Coronary artery (tissue), 2 donors: ENCODE results near the gene NUB1.

Experiments
- DNase-seq: peaks from one replicate; pipeline ENCODE4 v3.0.0-alpha.2; 2017; ENCODE audit warnings: low spot score
- H3K27ac ChIP-seq, 2 donors: fragments of 200-600 bp; sonication (generic); one replicate each; pipeline ENCODE4 v1.5.1; 2016 to 2019
- H3K4me3 ChIP-seq: fragments of 200-600 bp; sonication (generic); 2 replicates; pipeline ENCODE4 v1.5.1; 2016; ENCODE audit warnings: mild to moderate bottlenecking, moderate library complexity
- CTCF ChIP-seq: fragments of 200-600 bp; sonication (generic); IDR thresholded peaks from one replicate; pipeline ENCODE4 v1.5.1; 2019; ENCODE audit warnings: antibody characterized with exemption

Gene NUB1

GRCh38 chr7:151351027-151351426 is 9.4 kb downstream of the NUB1 start:
- TF ChIP-seq CTCF: no peak
- Histone ChIP-seq H3K27ac (no peak overlapping the region), H3K4me3 (no peak overlapping the region)
- no peak for DNase-seq

GRCh38 chr7:151351967-151352366 is 10.4 kb downstream of the NUB1 start:
- TF ChIP-seq CTCF: no peak
- DNase-seq: no peak
- no peak overlapping the region for H3K27ac ChIP-seq
- H3K4me3 ChIP-seq: no peak overlapping the region

GRCh38 chr7:151352512-151352911 is 10.9 kb downstream of the NUB1 start:
- no peak overlapping the region for H3K4me3 ChIP-seq
- no peak for TF ChIP-seq CTCF
- no peak for DNase-seq
- no peak overlapping the region for H3K27ac ChIP-seq

- no peak for DNase-seq
- TF ChIP-seq CTCF: no peak
- no peak overlapping the region for H3K4me3 ChIP-seq
Measured at GRCh38 chr7:151361193-151361959, 19.8 kb downstream of the NUB1 start.

GRCh38 chr7:151363182-151363581 is 21.6 kb downstream of the NUB1 start:
- Histone ChIP-seq H3K4me3 (no peak overlapping the region), H3K27ac (no peak overlapping the region)
- TF ChIP-seq CTCF: no peak
- no peak for DNase-seq

More at GRCh38 chr7:151361193-151361959, 19.8 kb downstream of the NUB1 start:
- no peak overlapping the region for H3K27ac ChIP-seq

- Histone ChIP-seq H3K27ac (peak overlapping the region; percentile 33 to 68), H3K4me3 (no peak overlapping the region)
- TF ChIP-seq CTCF: no peak
- DNase-seq: no peak
Measured at GRCh38 chr7:151366166-151366879, 24.7 kb downstream of the NUB1 start.

GRCh38 chr7:151366880-151367222 is 25.2 kb downstream of the NUB1 start:
- TF ChIP-seq CTCF: no peak
- Histone ChIP-seq H3K27ac (peak overlapping the region; percentile 33 to 68), H3K4me3 (no peak overlapping the region)
- DNase-seq: no peak
